HG02884 (cell line): ENCODE data around the gene CDK17.
A peak's percentile ranks its signal among the peaks of the same experiment; 100 is the strongest.
"Not testable (repeated sequence)": the region's sequence is repeated elsewhere in the genome, so short reads cannot be mapped to it uniquely, and the experiment has no call there.

ENCODE experiments used
- ATAC-seq: cut with Tn5 transposase; IDR thresholded peaks from one replicate; pipeline ENCODE4 v1.9.1; 2021; ENCODE audit warnings: mild to moderate bottlenecking, moderate library complexity; ENCODE audit not compliant: unreplicated experiment

Gene CDK17

GRCh38 chr12:96359328-96359727 lies 40.9 kb downstream of the CDK17 start:
- no peak for ATAC-seq

- no peak for ATAC-seq
Observed at GRCh38 chr12:96356831-96357230, 43.4 kb downstream of the CDK17 start.

GRCh38 chr12:96354844-96355534 lies 45.2 kb downstream of the CDK17 start:
- ATAC-seq, result no peak

GRCh38 chr12:96354326-96354725 lies 45.9 kb downstream of the CDK17 start:
- ATAC-seq, result no peak

GRCh38 chr12:96352161-96352835 lies 47.9 kb downstream of the CDK17 start:
- no peak for ATAC-seq

- no peak for ATAC-seq
Observed at GRCh38 chr12:96350982-96351381, 49.3 kb downstream of the CDK17 start.

GRCh38 chr12:96347130-96347699 lies 53.0 kb downstream of the CDK17 start:
- no peak for ATAC-seq

GRCh38 chr12:96346716-96347115 lies 53.5 kb downstream of the CDK17 start:
- not testable (repeated sequence) for ATAC-seq

- ATAC-seq, result no peak
Observed at GRCh38 chr12:96344124-96344695, 56.0 kb downstream of the CDK17 start.

GRCh38 chr12:96343347-96343954 lies 56.8 kb downstream of the CDK17 start:
- ATAC-seq, result peak; percentile 84

GRCh38 chr12:96339666-96340065 lies 60.6 kb downstream of the CDK17 start:
- ATAC-seq, result not testable (repeated sequence)

GRCh38 chr12:96338852-96339471 lies 61.3 kb downstream of the CDK17 start:
- ATAC-seq, result no peak

GRCh38 chr12:96337953-96338352 lies 62.3 kb downstream of the CDK17 start:
- ATAC-seq, result no peak

GRCh38 chr12:96336489-96336888 lies 63.8 kb downstream of the CDK17 start:
- ATAC-seq, result no peak

GRCh38 chr12:96335270-96335669 lies 65.0 kb downstream of the CDK17 start:
- ATAC-seq, result peak; percentile 97

GRCh38 chr12:96334502-96334901 lies 65.7 kb downstream of the CDK17 start:
- ATAC-seq, result no peak

- ATAC-seq, result no peak
Observed at GRCh38 chr12:96329545-96329944, 70.7 kb downstream of the CDK17 start.

GRCh38 chr12:96329018-96329417 lies 71.2 kb downstream of the CDK17 start:
- no peak for ATAC-seq

- ATAC-seq, result peak; percentile 36
Observed at GRCh38 chr12:96327889-96328288, 72.3 kb downstream of the CDK17 start.

GRCh38 chr12:96327346-96327745 lies 72.9 kb downstream of the CDK17 start:
- peak; percentile 83 for ATAC-seq

- ATAC-seq, result no peak
Observed at GRCh38 chr12:96326628-96327227, 73.5 kb downstream of the CDK17 start.
